Measurements from ENCODE around the gene NHERF1. TPM values are rescaled to one million over a fixed set of nuclear protein-coding genes. Genes with fewer than 3 reads are reported as not detected.

NHERF1 gene
- polyA plus RNA-seq: 10 to 100 TPM; 18.7 to 45.0 (median 23.6) TPM

DNA sequence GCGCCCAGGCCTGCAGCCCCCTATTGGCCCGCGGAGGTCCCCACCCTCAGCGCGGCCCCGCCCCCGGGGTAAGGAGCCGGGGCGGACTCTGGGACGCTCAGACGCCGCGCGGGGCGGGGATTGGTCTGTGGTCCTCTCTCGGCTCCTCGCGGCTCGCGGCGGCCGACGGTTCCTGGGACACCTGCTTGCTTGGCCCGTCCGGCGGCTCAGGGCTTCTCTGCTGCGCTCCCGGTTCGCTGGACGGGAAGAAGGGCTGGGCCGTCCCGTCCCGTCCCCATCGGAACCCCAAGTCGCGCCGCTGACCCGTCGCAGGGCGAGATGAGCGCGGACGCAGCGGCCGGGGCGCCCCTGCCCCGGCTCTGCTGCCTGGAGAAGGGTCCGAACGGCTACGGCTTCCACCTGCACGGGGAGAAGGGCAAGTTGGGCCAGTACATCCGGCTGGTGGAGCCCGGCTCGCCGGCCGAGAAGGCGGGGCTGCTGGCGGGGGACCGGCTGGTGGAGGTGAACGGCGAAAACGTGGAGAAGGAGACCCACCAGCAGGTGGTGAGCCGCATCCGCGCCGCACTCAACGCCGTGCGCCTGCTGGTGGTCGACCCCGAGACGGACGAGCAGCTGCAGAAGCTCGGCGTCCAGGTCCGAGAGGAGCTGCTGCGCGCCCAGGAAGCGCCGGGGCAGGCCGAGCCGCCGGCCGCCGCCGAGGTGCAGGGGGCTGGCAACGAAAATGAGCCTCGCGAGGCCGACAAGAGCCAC, at the start of gene NHERF1:
NHERF1 (plus strand) TSS at position 100 of the 750 bp plus-strand sequence; CDS start at position 319, 219 bp downstream.
- 0 to 1% (median 0%) methylated on average over 66 to 90 of the region's 90 CpGs for WGBS, 3 donors

DNA sequence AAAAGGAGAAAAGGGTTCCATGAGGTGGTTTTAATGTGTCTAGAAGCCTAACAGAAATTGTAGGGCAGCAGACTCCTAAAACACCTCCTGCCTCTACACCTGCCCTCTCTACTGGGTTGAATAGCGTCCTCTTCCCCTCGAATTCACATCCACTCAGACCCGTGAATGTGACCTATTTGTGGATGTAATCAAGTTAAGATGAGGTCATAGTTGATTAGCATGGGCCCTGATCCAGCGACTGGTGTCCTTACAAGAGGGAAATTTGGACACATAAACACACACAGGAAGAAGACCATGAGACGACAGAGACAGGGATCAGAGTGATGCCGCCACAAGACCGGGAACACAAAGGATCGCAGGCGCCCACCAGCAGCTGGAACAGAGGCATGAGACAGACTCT, 49.2 kb upstream of the NHERF1 start:
- WGBS, 3 donors: 69 to 79% (median 76%) methylated on average over 9 of the region's 9 CpGs

More for the DNA sequence above, at the start of gene NHERF1:
- H3K27ac ChIP-seq (ENCODE audit: low read depth, low read length): no peak within 1 kb of the TSS

DNA sequence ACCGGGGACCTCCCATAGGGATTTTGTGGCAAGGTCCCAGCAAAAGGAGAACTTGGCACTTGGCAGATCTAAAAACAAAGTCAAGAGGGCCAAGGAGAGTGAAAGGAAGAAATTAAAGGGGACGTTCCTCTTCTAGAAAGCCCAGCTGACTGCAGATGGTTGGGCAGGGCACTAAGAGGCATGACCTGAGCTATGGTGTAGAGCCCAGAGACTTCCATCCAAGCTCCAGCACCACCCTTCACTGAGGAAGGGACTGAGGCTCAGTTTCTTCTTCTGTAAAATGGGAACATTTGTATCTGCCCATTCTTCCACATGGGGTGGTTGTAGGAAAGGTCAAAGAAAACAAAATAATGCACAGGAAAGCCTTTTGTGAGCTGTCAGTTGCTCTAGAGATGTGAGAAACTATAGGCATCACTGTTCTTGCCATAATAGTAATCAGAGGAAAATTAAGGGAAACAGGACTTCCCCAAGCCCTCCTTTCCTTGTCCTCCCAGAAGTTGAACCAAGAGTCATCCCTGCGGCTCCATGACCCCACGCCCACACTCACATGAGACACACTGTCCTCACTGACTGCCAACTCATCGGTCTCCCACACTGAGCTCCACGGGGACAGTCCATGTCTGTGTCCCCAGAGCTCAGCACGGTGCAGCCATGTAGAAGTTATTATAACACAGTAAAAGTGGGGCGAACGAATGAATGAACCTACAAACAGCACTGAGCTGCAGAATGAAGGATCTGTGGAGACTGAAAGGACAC, 46.1 kb upstream of the NHERF1 start:
- WGBS, 3 donors: 66 to 72% (median 72%) methylated on average over 9 of the region's 9 CpGs
- no peak overlapping the region for H3K27ac ChIP-seq (ENCODE audit: low read depth, low read length)

More for the DNA sequence above, 49.2 kb upstream of the NHERF1 start:
- H3K27ac ChIP-seq (ENCODE audit: low read depth, low read length): no peak overlapping the region

DNA sequence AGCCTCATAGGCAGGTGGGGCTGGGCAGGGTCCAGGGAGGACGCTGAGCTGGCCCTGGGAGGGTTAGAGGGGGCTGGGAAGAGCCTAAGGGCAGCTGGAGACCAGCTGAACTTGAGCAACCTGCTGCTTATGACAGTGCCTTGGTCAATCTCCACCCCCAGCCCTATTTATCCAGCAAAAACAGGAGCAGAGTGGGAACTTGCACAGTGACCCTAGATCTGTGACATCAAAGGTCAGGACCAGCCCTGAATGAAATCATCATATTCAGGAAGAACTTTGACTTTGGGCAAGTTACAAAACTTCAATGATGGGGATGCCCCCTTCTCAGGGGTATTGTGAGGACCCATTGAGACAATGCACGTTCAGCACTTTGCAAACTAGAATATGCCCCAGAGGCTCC, 45.1 kb upstream of the NHERF1 start:
- 45 to 75% (median 66%) methylated on average over 2 of the region's 2 CpGs for WGBS, 3 donors
- no peak overlapping the region for H3K27ac ChIP-seq (ENCODE audit: low read depth, low read length)

DNA sequence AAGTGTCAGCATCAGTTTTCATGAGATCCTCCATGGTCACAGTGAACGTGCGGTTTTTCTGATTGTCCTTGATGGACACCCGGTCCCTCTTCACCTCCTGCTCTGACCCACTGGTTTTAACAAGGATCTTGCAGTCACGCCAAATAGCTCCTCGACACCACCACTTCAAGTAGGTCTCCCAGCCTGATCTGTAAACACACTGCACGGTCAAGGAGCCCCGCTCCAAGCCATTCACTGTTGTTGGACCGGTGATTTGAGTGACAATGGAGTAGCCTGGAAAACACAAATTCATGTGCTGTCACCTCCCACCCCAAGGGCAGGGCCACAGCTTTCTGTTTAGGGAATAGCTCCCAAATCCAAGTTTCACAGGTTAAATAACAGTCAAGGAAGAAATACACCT, 43.9 kb upstream of the NHERF1 start:
- 78 to 91% (median 84%) methylated on average over 8 of the region's 8 CpGs for WGBS, 3 donors
- no peak overlapping the region for H3K27ac ChIP-seq (ENCODE audit: low read depth, low read length)

GRCh38 chr17:74711058-74711824, 37.2 kb upstream of the NHERF1 start:
- 50 to 56% (median 53%) methylated on average over 12 of the region's 12 CpGs for WGBS, 3 donors
- H3K27ac ChIP-seq (ENCODE audit: low read depth, low read length): no peak overlapping the region

GRCh38 chr17:74712301-74712700, 36.1 kb upstream of the NHERF1 start:
- WGBS, 3 donors: 46 to 53% (median 49%) methylated on average over 7 of the region's 7 CpGs
- no peak overlapping the region for H3K27ac ChIP-seq (ENCODE audit: low read depth, low read length)

- H3K27ac ChIP-seq (ENCODE audit: low read depth, low read length): no peak within 1 kb of the TSS
Observed at GRCh38 chr17:74712756-74713155, 35.7 kb upstream of the NHERF1 start, which contains the start of gene CD300LF. Gene CD300LF (minus strand): TSS chr17:74712923. CDS start chr17:74712866, 57 bp downstream.

GRCh38 chr17:74713171-74713755, 35.2 kb upstream of the NHERF1 start:
- no peak overlapping the region for H3K27ac ChIP-seq (ENCODE audit: low read depth, low read length)

More at GRCh38 chr17:74712756-74713155, 35.7 kb upstream of the NHERF1 start, which contains the start of gene CD300LF:
- 40 to 71% (median 46%) methylated on average over 8 of the region's 8 CpGs for WGBS, 3 donors

GRCh38 chr17:74715144-74715543, 33.3 kb upstream of the NHERF1 start:
- 40 to 58% (median 48%) methylated on average over 4 of the region's 4 CpGs for WGBS, 3 donors
- no peak overlapping the region for H3K27ac ChIP-seq (ENCODE audit: low read depth, low read length)

More at GRCh38 chr17:74713171-74713755, 35.2 kb upstream of the NHERF1 start:
- WGBS, 3 donors: 66 to 78% (median 71%) methylated on average over 12 of the region's 12 CpGs

GRCh38 chr17:74720506-74720905, 27.9 kb upstream of the NHERF1 start:
- H3K27ac ChIP-seq (ENCODE audit: low read depth, low read length): no peak overlapping the region
- 89 to 93% (median 91%) methylated on average over 4 of the region's 4 CpGs for WGBS, 3 donors

DNA sequence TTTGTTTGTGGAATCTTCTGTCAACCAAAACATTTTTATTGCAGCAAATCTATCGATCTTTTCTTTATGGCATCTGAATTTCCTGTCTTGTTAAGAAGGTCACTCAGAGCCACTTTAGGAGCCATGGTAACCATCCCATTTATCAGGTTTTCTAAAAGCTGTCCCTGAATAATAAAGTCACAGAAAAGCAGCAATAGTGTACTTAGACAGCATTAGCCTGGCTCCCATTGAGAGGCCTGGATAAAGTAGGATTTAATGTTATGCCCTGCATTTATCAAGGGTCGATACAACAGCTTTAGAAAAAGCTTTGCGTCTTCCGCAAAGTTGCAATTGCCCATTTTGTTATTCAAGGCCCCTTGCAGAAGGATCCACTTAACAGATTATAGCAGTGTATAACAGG, 25.6 kb upstream of the NHERF1 start:
- 70 to 79% (median 76%) methylated on average over 4 of the region's 4 CpGs for WGBS, 3 donors
- no peak overlapping the region for H3K27ac ChIP-seq (ENCODE audit: low read depth, low read length)

DNA sequence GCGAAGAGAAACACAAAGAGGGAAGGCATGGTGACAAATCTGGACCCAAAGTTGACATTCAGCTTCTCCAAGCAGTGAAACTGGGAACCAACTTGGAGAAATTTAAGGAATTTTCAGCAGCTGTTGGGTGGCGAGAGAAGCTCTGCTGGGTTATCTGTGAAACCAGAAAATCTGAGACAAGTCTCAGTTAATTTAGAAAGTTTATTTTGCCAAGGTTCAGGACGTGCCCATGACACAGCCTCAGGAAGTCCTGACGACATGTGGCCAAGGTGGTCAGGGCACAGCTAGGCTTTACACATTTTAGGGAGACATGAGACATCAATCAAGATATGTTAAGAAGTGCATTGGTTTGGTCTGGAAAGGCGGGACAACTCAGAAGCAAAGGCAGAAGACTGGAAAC, 24.5 kb upstream of the NHERF1 start:
- H3K27ac ChIP-seq (ENCODE audit: low read depth, low read length): no peak overlapping the region
- 66 to 72% (median 68%) methylated on average over 5 of the region's 5 CpGs for WGBS, 3 donors

DNA sequence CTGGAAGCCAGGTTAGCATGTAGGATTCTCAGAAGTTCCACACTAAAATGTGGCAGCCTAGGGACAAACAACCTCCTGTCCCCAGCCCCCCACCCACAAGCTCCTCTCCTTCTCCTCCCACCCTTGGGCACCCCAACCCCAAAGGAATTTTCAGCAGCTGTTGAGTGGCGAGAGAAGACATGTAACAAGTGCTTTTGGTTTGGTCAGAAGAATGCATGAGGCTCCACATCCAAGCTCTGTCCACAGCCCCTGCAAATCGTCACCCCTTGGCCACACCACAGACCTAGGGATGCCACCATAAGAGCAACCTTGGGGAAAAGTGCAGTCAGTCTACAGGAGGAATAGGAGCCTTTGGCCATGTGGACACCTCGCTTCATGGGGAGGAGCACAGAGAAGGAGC, 23.3 kb upstream of the NHERF1 start:
- no peak overlapping the region for H3K27ac ChIP-seq (ENCODE audit: low read depth, low read length)
- WGBS, 3 donors: 86 to 93% (median 93%) methylated on average over 3 of the region's 3 CpGs

DNA sequence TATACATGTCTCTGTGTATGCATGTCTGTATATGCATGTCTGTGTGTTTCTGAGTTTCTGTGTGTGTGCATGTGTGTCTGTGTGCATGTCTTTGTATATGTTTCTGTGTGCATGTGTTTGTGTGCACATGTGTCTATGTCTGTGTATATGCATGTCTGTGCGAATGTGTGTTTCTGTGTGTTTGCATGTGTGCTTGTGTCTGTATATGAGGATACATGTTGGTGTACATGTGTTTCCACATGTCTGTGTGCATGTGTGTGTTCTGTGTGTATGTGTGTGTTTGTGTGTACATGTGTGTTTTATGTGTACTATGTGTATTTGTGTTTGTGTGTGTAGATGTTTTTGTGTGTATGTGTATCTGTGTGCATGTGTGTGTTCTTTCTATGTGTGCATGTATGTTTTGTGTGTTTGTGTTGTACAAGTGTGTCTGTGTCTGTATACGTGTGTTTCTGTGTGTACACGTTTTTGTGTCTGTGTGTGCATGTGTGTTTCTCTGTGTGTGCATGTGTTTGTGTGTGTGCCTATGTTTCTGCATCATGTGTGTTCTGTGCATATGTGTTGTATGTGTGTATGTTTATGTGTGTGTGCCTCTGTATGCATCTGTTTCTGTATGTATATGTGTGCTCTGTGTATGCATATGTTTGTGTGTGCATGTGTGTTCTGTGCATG, 20.3 kb upstream of the NHERF1 start:
- H3K27ac ChIP-seq (ENCODE audit: low read depth, low read length): no peak overlapping the region
- 81 to 95% (median 90%) methylated on average over 3 of the region's 3 CpGs for WGBS, 3 donors

DNA sequence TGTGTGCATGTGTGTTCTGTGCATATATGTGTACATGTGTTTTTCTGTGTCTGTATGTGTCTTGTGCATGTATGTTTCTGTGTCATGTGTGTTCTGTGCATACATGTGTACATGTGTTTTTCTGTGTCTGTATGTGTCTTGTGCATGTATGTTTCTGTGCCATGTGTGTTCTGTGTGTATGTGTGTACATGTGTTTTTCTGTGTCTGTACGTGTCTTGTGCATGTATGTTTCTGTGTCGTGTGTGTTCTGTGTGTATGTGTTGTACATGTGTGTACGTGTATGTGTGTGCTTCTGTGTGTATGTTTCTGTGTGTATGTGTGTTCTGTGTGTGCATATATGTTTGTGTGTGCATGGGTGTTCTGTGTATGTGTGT, 19.7 kb upstream of the NHERF1 start:
- WGBS, 3 donors: 82 to 96% (median 95%) methylated on average over 3 of the region's 3 CpGs
- no peak overlapping the region for H3K27ac ChIP-seq (ENCODE audit: low read depth, low read length)

GRCh38 chr17:74729368-74729767, 19.1 kb upstream of the NHERF1 start:
- H3K27ac ChIP-seq (ENCODE audit: low read depth, low read length): no peak overlapping the region
- 89 to 94% (median 90%) methylated on average over 5 of the region's 5 CpGs for WGBS, 3 donors

GRCh38 chr17:74729866-74730265, 18.6 kb upstream of the NHERF1 start:
- WGBS, 3 donors: 84 to 88% (median 84%) methylated on average over 15 of the region's 15 CpGs
- H3K27ac ChIP-seq (ENCODE audit: low read depth, low read length): no peak overlapping the region
